Activated CD4-positive, CD25-positive, alpha-beta regulatory T cell treated with anti-CD3 and anti-CD28 coated beads, Interleukin-2, amount 50 U/mL, for 72 hours (primary cell): ENCODE data around the gene GLI3.

ENCODE experiments used
- DNase-seq: peaks from one replicate; pipeline ENCODE4 v3.0.0; 2021

GLI3 gene

DNA sequence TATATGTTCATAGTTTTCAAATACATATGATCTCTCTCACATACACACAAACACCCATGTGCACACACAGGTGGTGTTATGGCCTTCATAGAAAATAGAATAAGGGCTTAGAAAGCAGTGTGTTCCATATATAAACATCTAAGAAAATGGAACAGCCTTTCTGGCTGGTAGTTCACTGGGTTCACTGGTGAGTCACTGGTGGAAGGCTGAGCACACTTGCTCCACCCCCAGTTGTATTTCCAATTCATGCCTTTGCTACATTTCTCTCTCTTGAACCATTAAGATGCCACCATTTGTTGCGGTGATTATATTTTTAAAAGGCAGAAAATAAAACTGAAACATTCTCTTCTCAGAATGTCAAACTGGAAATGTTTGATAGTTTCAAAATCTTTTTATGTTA, 252.1 kb downstream of the GLI3 start:
- no peak for DNase-seq

DNA sequence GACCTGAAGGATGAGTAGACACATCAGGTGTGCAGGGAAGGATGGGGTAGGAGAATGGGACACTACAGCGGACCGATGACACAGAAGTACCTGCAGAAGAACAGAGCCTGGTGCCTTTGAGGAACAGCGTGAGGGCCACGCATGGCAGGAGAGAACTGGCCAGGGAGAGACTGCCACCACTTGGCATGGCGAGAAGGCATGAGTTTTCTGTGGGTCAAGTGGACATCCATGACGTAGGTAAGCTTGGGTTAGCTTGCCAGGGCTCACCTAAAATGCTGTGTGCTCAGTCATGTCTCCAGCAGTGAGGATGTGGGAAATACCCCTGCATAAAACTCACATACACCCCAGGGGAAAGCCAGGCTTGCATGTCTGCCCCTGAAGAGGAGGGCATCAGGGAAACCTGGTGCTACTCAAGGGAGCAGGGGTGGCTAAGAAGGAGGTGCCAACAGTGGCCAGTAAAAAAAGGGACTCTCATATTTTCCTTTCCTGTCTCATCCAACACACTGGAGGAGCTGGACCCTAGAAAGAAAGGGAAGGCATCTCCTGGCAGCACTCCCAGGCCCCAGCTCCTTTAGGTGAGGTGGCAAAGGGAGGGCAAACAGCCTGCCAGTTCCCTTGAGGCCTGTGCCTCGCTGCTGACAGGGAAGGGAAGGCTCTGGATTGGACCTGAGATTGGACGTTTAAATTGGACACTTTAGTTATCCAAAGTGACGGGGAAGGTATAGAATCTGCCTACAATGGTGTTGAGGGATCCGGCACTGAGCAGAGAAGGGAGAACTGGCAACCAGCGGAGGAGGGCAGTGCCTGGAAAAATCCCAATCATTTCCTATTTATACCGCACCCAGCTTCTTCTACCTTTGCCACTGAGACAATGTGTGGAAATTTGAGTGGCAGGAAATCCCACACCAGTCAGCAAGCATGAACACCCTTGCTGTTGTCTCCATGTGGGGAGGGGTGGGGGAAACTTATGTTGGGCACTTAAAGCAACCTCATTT, 255.7 kb downstream of the GLI3 start:
- DNase-seq: no peak

DNA sequence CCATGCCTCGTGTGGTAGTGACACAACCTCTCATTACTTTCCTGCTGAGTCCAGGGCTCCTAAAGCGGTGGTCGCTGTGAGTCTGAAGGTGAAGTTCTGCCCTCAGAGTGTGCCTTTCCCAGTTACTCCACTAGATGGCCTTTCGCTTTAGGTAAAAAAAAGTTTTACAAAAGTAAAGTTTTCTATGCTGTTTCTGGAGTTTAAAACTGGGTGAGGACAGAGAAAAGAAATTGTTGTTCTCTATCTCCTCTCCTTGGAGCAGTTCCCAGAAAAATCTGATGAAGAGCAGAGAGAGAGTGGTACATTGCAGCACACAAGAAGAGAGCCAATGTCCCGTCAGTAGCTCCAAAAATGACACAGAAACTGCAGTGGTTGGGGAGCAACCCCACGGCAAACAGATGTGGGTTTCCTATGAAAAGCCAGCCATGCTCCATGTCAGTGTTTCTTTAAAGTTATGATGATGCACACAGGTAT, 257.1 kb downstream of the GLI3 start:
- DNase-seq: no peak

DNA sequence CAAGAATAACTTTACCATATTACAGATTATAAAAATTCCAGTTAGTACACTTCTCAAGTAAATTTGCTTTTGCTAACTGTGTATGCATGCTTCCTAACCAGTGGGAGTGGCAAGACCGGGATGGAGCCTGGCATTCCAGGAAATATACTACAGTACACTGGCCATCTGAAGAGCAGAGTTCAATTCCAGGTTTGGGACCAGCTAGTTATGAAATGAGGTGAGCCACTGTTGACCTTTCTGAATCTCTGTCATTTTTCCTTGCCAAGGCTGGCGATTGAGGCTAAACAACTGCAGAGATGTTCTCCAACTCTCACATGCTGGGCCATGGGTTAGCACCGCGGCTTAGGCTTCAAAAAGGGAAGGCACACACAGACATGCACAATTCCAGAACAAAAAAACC, 258.2 kb downstream of the GLI3 start:
- no peak for DNase-seq

DNA sequence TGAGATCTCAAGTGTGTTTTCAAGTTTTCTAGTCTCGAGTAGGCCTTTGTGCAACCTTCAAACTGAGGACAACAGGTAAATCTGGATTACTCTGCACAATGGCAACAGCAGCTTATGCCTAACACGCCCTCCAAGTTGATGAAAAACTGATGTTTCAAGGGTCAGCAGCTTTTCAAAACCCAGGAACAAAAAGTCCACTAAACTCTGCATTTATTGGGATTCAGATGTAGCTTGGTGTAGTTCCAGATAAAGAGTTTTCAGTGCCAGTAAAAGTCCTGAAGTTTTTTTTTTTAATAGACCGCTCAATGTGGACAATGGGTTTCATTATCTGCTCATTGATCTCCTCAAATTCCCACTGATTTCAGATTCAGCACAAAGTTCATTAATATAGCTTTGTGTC, 259.3 kb downstream of the GLI3 start:
- no peak for DNase-seq

DNA sequence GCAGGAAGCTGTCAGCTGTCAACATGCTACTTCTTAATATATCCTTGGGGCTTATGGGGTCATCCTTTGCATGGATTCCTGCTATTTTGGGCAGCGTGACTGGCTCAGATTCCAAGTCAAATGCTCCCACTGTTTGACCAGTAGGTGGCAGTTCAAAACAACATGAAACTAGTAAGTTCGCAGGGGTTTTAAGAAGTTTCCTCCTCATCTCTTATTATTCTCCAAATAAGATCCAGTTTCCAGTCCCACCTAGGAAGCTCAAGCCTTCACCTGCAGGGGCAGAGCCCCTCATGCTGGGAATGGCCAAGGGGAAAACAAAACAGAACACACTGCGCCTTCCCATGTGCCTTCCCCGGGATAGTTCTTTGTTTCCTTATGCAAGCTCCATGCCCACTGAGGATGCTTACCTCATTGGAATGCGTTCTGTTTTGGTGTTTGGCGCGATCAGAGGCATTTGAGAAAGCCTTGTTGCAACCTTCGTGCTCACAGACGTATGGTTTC, 259.8 kb downstream of the GLI3 start:
- no peak for DNase-seq

DNA sequence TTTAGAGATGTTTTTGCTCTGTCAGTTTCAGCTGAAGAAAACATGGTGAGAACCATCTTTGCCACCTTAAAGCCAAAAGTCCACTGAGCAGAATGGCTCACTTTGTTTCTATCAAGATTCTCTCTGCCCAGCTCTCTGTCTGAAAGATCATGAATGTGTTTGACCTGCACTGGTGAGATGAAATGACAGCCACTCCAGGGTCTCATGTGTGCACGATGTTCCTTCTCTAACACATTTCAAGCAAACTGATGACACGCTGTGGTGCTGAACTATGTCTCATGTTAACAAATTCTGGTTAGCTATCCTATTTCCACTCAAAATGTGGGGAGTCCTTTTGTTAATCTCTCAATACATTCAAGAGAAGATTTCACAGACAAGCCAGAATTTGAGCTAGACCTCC, 260.6 kb downstream of the GLI3 start:
- no peak for DNase-seq

DNA sequence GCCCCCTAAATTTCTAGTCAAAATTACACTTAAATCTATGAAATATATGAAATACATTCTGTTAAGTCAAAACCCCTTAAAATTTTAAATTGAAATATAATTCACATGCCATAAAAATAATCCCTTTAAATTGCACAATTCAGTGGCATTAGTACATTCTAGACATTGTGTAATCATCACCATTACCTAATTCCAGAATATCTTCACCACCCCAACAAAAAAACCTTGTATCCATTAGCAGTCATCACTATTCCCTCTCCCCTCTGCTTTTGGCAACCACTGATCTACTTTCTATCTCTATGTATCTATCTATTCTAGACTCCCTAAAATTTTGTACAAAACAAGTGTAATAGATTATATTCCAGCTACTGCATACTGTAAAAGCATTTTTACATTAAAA, 261.2 kb downstream of the GLI3 start:
- no peak for DNase-seq

DNA sequence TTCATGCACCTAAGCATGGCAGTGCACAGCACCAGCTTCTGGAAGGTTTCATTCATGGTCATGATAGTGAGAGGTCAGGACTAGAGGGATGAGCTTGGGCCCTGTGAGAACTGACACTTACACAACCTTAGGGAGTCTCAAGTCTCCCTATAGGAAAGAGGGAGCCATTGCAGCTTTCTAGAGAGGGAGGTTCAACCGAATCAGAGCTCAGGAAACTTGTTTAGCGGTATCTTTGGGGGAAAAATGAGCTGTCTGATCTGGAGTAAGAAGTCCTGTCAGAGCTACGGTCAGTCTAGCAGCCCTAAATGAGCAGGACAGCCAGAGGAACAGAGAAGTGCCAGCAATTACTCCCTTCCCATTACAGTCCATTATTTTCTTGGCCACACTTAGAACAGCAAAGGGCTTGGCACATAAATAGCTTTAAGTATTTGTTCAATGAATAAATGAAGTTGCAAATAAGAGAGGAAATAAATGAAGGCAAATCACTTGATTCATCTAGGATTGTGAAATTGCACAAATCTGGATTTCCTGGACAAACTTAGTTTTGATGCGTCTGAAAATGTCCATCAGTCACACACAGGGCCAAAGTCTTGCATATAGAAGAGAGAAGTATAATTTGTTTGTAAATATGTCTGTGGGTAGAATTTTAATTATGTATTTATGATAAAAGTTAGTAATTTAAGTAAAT, 262.0 kb downstream of the GLI3 start:
- DNase-seq: no peak

DNA sequence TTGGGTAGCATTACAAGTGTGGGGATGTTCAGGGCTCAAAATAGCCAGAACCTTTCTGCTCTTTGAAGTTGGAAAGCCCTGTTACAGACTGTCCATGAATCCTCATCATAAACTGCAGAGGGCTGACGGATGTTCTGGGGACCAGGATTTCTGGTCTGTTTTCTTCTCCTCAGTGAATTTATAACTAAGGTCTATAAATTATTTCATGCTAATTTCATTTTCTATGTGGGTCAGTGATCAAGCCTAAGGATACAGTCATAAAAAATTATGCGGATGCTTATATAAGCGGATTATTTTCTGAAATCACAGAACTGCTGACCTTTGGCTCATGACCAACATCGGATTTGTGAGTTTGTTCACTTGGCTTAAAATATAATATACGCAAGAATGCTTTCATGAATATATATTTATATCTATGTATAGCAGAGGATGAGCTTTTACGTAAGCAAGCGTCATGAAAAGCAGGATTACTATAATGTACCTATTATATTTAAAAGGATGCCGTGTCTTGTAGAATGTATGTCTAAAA, 263.7 kb downstream of the GLI3 start:
- DNase-seq: no peak

DNA sequence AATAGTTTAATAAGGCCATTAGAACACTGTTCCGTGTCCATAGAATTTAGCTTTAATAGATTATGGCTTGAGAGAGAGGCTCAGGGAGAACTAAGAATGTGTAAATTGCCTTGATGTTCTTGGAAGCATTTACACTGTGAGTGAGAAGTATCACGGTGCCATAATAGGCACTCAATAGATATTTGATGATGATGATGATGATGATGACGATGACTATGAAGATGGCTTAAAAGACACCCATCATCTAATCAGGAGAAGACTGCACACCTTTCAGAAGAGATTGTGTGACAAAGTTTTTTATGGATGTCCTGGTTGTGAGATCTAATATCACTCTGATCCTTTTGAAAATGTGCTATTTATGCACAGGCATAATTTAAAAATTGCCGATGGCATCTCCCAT, 264.2 kb downstream of the GLI3 start:
- DNase-seq: no peak

DNA sequence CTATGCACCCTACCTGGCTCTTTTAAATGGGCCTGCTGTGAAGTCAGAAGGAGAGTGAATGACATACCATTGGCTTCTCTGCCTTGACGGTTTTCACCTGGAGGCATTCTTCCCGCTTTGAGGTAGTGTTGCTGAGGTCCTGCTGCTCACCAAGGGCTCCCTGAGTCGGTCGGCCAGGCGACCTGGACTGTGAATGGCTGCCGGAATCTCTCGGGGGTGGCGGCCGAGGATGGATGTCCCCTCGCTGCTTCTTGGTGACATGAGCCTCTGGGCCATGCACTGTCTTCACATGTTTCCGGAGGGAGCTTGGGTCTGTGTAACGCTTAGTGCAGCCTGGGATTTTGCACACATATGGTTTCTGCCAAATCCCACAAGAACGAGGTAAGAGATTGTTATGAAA, 264.7 kb downstream of the GLI3 start:
- no peak for DNase-seq

DNA sequence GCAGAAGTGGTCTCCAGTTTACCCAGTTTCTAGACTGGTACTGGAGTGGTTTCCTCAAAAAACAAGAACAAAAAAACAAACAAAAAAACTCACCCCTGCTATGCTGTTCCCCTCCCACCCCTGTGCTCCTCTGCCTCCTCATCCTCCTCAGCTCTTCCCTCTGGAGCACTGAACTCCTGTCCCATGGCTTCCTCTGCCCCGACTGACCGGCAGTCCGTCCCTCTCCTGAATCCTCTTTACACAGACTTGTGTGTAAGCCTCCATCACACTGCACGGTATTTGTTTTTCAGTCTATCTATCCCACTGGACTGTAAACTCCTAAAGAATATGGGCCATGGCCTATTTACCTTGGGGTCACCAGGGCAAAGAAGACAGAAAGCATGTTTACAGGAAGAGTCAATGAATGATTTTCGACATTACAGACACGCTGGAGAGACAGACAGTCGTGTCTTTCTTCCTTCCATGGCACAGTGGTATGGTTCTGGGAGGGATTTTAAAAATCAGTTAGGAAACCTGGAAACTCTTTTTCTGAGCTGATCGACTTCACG, 265.3 kb downstream of the GLI3 start:
- no peak for DNase-seq

DNA sequence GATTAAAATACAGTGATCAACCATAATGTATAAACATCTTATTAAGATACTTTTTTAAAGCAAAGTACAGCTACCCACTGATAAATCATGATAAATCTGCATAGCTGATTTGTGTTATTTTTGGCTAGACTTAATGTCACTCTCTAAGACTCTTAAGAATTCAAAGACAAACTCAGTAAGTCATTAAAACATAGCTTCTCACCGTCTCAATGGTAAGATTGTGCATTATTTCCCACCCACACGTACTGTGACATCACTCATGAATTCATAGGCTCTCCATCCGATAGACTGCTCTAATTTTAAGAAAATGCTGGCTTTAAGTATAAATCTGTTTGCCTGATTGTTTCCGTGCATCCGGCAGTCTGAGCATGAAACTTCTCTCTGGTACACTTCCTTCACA, 266.1 kb downstream of the GLI3 start:
- no peak for DNase-seq

DNA sequence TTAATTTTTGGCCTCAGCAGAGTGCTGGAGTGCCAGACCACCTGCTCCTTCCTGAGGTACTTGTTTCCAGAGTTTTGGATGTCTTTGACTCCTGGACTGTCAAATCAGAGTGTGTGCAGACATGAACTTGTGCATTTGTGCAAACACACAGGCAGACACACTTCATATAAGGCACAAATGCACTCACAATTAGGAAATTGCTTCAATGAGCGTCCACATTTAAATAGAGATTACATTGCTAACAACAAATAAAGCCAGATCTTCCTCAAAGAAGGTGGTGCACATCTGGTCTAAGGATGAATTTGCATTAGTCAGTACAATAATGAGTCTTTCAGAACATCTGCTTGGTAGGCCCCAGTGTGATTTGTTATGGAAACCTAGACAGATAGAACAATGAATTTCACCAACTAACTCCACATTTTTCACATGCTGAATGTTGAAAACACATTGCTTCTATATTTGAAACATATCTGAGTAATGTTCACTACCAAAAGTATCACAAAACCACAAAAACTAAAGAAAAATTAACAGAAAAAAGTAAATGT, 267.4 kb downstream of the GLI3 start:
- DNase-seq: no peak

DNA sequence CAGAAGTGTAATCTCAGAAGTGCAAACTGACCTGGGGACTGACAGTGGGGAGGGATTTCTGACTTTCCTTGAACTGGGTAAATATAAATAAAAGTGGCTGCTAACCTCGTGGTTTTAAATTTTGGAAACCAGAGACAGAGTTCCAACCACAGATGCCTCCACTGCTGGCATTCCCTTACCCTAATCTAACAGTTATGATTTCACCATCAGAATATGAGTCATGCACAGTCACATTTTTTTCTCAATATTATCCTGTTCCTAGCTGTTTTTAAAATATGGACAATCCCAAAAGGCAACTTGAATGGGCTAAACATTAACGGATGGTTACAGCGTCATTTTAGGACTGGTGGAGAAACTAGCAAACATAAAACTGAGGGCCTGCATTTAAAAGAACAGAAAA, 269.9 kb downstream of the GLI3 start:
- DNase-seq: no peak

DNA sequence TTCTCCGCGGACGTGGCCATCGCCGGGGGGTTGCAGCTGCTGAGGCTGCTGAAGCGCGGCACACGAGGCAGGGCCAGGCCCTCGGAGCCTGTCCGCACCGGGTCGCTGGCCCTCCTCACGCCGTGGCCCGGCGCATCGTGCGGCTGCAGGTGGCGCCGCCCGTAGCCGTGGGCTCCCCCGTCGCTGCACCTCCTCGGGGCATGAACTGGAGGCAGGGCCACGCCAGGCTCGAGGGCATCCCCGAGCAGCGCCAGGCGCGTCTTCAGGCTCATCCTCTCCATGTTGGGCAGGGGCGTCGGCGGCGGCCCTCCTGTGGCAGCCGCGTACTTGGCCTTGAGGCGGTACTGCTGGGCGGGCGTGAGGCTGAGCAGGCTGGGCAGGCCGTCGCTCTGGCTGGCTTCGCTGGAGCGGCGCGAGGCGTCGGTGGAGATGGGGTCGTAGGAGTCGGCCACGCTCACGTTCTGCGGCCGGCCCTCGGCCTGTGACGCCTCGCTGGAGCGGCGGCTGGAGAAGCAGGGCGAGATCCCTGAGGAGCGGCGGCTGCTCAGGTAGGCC, 271.0 kb downstream of the GLI3 start:
- DNase-seq: no peak

DNA sequence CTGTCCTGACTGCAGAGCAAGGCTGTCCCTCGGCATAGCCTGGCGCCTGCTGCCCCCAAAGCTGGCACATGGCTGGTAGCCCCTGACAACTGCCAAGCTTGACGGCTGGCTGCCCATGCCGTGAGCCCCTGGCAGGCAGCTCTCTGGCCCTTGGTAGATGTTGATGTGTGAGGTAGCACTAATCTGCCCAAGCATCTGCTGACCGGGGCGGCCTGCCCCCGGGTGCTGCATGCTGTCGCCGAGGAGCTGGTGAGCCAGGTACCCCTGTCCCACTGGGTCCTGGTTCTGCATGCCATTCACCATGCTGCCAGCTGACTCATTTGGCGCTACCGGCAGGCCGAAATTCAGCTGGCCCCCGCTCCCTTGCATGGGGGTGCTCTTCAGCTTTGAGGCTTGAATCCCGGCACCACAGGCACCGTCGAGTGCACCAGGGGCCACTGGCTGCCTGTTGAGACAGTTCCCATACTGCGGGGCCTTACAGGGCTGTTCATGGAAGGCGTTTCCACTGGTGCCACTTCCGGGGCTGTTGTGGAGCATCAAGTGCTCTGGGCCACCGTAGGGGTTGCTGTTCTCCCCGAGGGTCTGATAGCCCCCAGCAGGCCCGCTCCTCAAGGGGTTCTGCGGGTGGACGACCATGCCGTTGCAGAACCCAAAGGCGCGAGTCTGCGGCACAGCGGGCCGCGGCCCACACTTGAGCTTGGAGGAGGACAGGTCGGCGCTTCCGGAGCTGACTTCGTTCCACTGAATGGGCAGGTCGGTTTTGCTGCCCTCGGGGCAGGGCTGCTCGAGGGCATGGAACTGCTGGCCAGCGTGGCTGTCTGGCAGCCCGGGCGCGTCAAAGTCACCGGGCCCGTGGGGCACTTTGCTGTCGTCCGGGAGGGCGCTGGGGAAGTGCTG, 271.9 kb downstream of the GLI3 start:
- no peak for DNase-seq

DNA sequence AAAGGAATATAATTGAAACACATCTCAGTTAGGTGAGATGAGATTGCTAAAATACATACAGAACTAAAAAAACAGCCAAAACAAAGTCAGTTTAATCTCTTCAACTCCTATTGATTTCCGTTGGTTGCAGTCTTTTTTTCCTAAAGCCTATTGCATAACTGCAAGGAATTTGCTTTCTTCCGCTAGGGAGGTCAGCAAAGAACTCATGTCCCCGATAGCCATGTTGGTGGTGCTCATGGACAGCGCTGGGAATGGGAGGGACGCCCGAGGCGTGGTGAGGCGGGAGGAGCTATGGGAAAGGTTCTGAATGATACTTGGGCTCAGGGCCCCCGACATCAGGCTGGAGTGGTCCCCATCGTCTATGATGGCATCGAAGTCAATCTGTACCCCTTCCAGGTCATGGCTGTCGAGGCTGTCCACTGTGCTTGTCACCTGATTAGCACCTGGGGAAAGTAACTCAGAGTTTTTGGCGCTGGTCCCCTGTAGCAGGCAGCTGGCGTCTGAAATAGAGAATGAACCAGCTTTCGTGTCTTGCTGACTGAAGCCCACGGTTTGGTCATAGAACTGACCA, 272.7 kb downstream of the GLI3 start:
- no peak for DNase-seq

DNA sequence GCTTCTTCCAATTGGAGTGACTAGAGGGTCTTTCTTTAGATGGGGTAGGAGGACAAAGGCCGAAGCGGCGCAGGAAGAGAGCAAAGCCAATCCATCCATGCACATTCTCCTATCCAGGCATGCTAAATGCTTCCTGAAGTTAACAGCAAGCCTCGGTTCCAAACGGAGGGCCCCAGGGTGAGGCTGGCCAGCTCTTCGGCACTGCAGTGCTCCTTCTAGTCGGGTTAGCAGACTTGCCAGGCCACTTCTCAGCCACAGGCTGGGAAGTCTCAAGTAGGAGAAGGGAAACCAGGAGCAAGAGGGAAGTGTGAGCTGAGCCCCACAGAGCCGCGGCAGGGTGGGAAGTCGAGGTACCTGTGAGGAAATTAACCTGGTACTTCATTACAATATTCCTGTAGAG, 280.3 kb downstream of the GLI3 start:
- no peak for DNase-seq
